PC-9 (cell line): Measurements from ENCODE around the gene LY6G5B.

Experiments
- EZH2 ChIP-seq: fragments of 200-600 bp; sonication (generic); IDR thresholded peaks from 2 replicates; pipeline ENCODE4 v1.8.0; 2017; ENCODE audit warnings: antibody characterized with exemption, low read depth
- TF ChIP-seq, protein P1 (sequence below): fragments of 200-600 bp; sonication (generic); conservative IDR thresholded peaks from 2 replicates; pipeline ENCODE4 v1.6.1; 2017; ENCODE audit warnings: mixed run types, antibody characterized with exemption, mild to moderate bottlenecking, moderate library complexity

GRCh38 chr6:31691564-31692108 is 21.9 kb downstream of the LY6G5B start:
- TF ChIP-seq, protein P1, sequence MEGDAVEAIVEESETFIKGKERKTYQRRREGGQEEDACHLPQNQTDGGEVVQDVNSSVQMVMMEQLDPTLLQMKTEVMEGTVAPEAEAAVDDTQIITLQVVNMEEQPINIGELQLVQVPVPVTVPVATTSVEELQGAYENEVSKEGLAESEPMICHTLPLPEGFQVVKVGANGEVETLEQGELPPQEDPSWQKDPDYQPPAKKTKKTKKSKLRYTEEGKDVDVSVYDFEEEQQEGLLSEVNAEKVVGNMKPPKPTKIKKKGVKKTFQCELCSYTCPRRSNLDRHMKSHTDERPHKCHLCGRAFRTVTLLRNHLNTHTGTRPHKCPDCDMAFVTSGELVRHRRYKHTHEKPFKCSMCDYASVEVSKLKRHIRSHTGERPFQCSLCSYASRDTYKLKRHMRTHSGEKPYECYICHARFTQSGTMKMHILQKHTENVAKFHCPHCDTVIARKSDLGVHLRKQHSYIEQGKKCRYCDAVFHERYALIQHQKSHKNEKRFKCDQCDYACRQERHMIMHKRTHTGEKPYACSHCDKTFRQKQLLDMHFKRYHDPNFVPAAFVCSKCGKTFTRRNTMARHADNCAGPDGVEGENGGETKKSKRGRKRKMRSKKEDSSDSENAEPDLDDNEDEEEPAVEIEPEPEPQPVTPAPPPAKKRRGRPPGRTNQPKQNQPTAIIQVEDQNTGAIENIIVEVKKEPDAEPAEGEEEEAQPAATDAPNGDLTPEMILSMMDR = no peak
- no peak for TF ChIP-seq EZH2
